Nephron progenitor cell (in vitro differentiated cells): ENCODE data around the gene CEP128.

Experiments
- DNase-seq: peaks from one replicate; pipeline ENCODE4 v3.0.0; 2021
- H3K27ac Mint-ChIP-seq: 2 replicates; pipeline ENCODE4 v1.8.0; 2021; ENCODE audit warnings: mild to moderate bottlenecking, moderate library complexity, mixed read lengths
- H3K27me3 Mint-ChIP-seq: 2 replicates; pipeline ENCODE4 v1.8.0; 2021; ENCODE audit warnings: mild to moderate bottlenecking, low read depth, mixed read lengths; ENCODE audit not compliant: poor library complexity
- H3K36me3 Mint-ChIP-seq: 2 replicates; pipeline ENCODE4 v1.8.0; 2021; ENCODE audit warnings: low read depth, mixed read lengths
- H3K4me1 Mint-ChIP-seq: 2 replicates; pipeline ENCODE4 v1.8.0; 2021; ENCODE audit warnings: mixed read lengths
- H3K4me3 Mint-ChIP-seq: 2 replicates; pipeline ENCODE4 v1.8.0; 2021; ENCODE audit warnings: mild to moderate bottlenecking, moderate library complexity, mixed read lengths
- H3K9me3 Mint-ChIP-seq: 2 replicates; pipeline ENCODE4 v1.8.0; 2021; ENCODE audit warnings: mild to moderate bottlenecking, moderate library complexity, mixed read lengths
- CTCF ChIP-seq: fragments of 200-600 bp; sonication (generic); IDR thresholded peaks from 2 replicates; pipeline ENCODE4 v1.5.0; 2021; ENCODE audit warnings: antibody characterized with exemption

Gene CEP128

GRCh38 chr14:80491650-80492049, 449.9 kb downstream of the CEP128 start:
- no peaks in the 10 kb centered on the region for H3K36me3 Mint-ChIP-seq
- H3K4me1 Mint-ChIP-seq: peaks cover 6% of the 10 kb centered on the region
- no peak overlapping the region for H3K27ac Mint-ChIP-seq
- DNase-seq: no peak
- H3K4me3 Mint-ChIP-seq: no peak overlapping the region
- H3K27me3 Mint-ChIP-seq: peaks cover 3% of the 10 kb centered on the region
- H3K9me3 Mint-ChIP-seq: peaks cover 8% of the 10 kb centered on the region
- no peak for TF ChIP-seq CTCF

- H3K36me3 Mint-ChIP-seq: no peaks in the 10 kb centered on the region
- TF ChIP-seq CTCF: no peak
- H3K27me3 Mint-ChIP-seq: peaks cover 3% of the 10 kb centered on the region
- no peak overlapping the region for H3K4me3 Mint-ChIP-seq
- no peak overlapping the region for H3K27ac Mint-ChIP-seq
- H3K4me1 Mint-ChIP-seq: peaks cover 6% of the 10 kb centered on the region
- peaks cover 8% of the 10 kb centered on the region for H3K9me3 Mint-ChIP-seq
- no peak for DNase-seq
Measured at GRCh38 chr14:80491131-80491530, 450.4 kb downstream of the CEP128 start.

- Mint-ChIP-seq H3K4me1 (peaks cover 6% of the 10 kb centered on the region), H3K4me3 (no peak overlapping the region), H3K36me3 (no peaks in the 10 kb centered on the region), H3K9me3 (peaks cover 8% of the 10 kb centered on the region), H3K27me3 (peaks cover 3% of the 10 kb centered on the region), H3K27ac (no peak overlapping the region)
- no peak for DNase-seq
- TF ChIP-seq CTCF: no peak
Measured at GRCh38 chr14:80489513-80489912, 452.0 kb downstream of the CEP128 start.

GRCh38 chr14:80485764-80486163, 455.8 kb downstream of the CEP128 start:
- Mint-ChIP-seq H3K27me3 (peaks cover 3% of the 10 kb centered on the region), H3K4me1 (no peaks in the 10 kb centered on the region), H3K4me3 (no peak overlapping the region), H3K27ac (no peak overlapping the region), H3K9me3 (peaks cover 8% of the 10 kb centered on the region), H3K36me3 (no peaks in the 10 kb centered on the region)
- TF ChIP-seq CTCF: no peak
- DNase-seq: no peak

GRCh38 chr14:80483331-80483730, 458.2 kb downstream of the CEP128 start:
- Mint-ChIP-seq H3K9me3 (peaks cover 8% of the 10 kb centered on the region), H3K27ac (no peak overlapping the region), H3K36me3 (no peaks in the 10 kb centered on the region), H3K4me1 (no peaks in the 10 kb centered on the region), H3K4me3 (no peak overlapping the region), H3K27me3 (peaks cover 3% of the 10 kb centered on the region)
- no peak for DNase-seq
- no peak for TF ChIP-seq CTCF

- H3K4me1 Mint-ChIP-seq: no peaks in the 10 kb centered on the region
- no peak overlapping the region for H3K4me3 Mint-ChIP-seq
- H3K9me3 Mint-ChIP-seq: peaks cover 22% of the 10 kb centered on the region
- peaks cover 26% of the 10 kb centered on the region for H3K36me3 Mint-ChIP-seq
- H3K27ac Mint-ChIP-seq: no peak overlapping the region
- peaks cover 3% of the 10 kb centered on the region for H3K27me3 Mint-ChIP-seq
- no peak for TF ChIP-seq CTCF
- no peak for DNase-seq
Measured at GRCh38 chr14:80477388-80478160, 464.0 kb downstream of the CEP128 start.
